H7 (cell line): ENCODE data around the gene LRRN4. TPM values are rescaled to one million over a fixed set of nuclear protein-coding genes. Genes with fewer than 3 reads are reported as not detected.
A peak's percentile ranks its signal among the peaks of the same experiment; 100 is the strongest.

Source experiments
- DNase-seq: peaks from one replicate; pipeline ENCODE4 v3.0.0; 2012
- H3K27me3 ChIP-seq: 2 replicates; pipeline ENCODE4 v1.6.0; 2011; ENCODE audit warnings: mild to moderate bottlenecking, low read length; ENCODE audit not compliant: control insufficient read depth, insufficient read depth
- H3K36me3 ChIP-seq: replicated peaks from 2 replicates; pipeline ENCODE4 v1.5.1; 2011; ENCODE audit warnings: low read length; ENCODE audit not compliant: control insufficient read depth, insufficient read depth
- H3K4me3 ChIP-seq: 2 replicates; pipeline ENCODE4 v1.5.1; 2011; ENCODE audit warnings: low read depth, mild to moderate bottlenecking, control low read depth, low read length, moderate library complexity; ENCODE audit not compliant: insufficient read depth
- total RNA-seq: library from RNA; depleted of rRNA; stranded (reverse); fragments of >200 nt; shearing (Covaris generic); gene quantifications from 2 replicates; pipeline ENCODE4 v1.2.3, GENCODE V29; 2014

LRRN4 gene
- total RNA-seq, 1 experiment from 2014 or later = 0.76 TPM

- H3K4me3 ChIP-seq = peak overlapping the region; percentile 49
- no peak for DNase-seq
- H3K27me3 ChIP-seq = peaks cover 35% of the 10 kb centered on the region
- no peaks in the 10 kb centered on the region for H3K36me3 ChIP-seq
Measured at GRCh38 chr20:6053064-6053775, 640 bp downstream of the LRRN4 start.

DNA sequence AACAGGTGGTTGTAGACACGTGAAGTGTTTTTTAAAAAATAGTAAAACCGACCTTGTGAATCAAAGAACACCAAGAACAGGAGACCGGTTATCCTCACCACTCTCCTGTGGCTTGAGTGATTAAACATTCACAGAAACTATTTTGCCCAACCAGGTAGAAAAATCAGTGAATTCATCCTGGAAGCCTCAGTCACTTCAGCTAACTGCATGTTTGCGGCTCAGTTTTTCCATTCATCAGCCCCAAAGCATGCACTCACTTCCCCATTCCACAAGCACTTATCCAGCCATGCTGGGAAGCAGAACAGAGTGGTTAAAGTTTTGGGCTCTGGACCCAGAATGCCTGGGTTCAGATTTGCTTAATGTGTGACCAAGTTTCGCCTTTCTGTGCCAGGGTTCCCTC is 2.4 kb downstream of the LRRN4 start:
- peak; percentile 46 for DNase-seq
- H3K4me3 ChIP-seq = peak overlapping the region; percentile 49
- no peaks in the 10 kb centered on the region for H3K36me3 ChIP-seq
- peaks cover 35% of the 10 kb centered on the region for H3K27me3 ChIP-seq

DNA sequence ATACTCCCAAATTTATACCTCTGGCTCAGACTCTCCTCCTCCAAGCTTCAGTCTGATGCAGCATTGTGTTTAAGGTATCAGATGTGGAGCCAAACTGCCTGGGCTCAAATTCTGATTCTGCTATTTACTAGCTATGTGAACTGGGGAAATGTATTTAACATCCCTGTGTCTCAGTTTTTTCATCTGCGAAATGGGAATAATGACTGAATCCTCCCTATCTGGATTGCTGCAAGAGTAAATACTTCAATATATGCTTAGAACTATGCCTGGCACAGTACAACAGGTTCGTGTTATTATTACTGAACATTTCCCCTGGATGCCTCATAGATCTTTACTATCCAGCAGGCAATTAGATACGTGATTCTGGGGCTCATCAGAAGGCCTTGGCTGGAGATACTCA is 5.5 kb downstream of the LRRN4 start:
- peaks cover 29% of the 10 kb centered on the region for H3K27me3 ChIP-seq
- no peak overlapping the region for H3K4me3 ChIP-seq
- no peak for DNase-seq
- no peaks in the 10 kb centered on the region for H3K36me3 ChIP-seq

DNA sequence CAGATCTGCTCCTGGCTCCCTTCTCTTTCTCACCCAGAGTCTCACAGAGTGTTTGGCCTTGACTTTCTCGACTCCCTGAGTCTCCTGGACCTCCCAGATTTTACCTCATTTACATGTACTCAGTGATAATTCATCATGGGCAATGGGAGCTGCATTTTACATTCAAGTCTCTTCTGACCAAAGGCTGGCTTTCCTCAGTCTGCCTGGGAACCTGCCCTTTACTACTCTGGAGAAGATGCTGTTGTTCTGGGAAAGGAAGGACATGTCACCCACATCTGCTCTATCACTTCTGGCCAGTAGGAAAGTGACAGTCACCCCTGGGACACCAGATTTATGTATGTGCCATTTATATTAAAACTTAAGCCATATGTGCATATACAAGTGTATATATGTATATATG is 7.4 kb downstream of the LRRN4 start:
- H3K36me3 ChIP-seq = no peaks in the 10 kb centered on the region; the same call in 1 of the 2 replicates
- DNase-seq = no peak

GRCh38 chr20:6045566-6045965 is 8.3 kb downstream of the LRRN4 start:
- no peak for DNase-seq
- Histone ChIP-seq H3K27me3 (peaks cover 1% of the 10 kb centered on the region), H3K4me3 (no peak overlapping the region), H3K36me3 (peaks cover 1% of the 10 kb centered on the region)

More for the DNA sequence above, 7.4 kb downstream of the LRRN4 start:
- Histone ChIP-seq H3K27me3 (peaks cover 10% of the 10 kb centered on the region), H3K4me3 (no peak overlapping the region)

DNA sequence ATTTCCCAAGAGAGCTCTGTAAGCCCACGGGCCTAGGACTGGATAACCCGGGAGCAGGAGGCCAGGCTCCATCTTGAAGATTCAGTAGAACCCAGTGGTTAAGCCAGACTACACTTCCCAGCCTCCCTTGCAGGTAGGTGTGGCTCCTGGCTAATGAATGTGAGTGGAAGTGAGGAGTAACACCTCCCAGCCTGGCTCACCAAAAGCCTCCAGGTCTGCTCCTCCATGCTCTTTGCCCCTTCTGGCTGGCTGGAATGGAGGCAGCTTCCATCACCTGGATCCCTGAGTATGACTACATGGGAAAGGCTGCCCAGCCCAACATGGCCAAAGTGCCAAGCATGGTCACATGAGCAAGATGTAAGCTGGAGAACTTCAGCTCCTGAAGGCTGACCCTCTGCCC is 9.7 kb downstream of the LRRN4 start:
- DNase-seq = peak; percentile 58
- Histone ChIP-seq H3K36me3 (peaks cover 1% of the 10 kb centered on the region), H3K27me3 (no peaks in the 10 kb centered on the region; the same call in 1 of the 2 replicates), H3K4me3 (no peak overlapping the region)

GRCh38 chr20:6041808-6042265 is 12.0 kb downstream of the LRRN4 start:
- no peaks in the 10 kb centered on the region for H3K27me3 ChIP-seq
- H3K36me3 ChIP-seq = peaks cover 1% of the 10 kb centered on the region
- no peak overlapping the region for H3K4me3 ChIP-seq
- DNase-seq = peak; percentile 36

GRCh38 chr20:6040958-6041807 is 12.7 kb downstream of the LRRN4 start:
- no peaks in the 10 kb centered on the region for H3K27me3 ChIP-seq
- H3K4me3 ChIP-seq = no peak overlapping the region
- H3K36me3 ChIP-seq = peaks cover 3% of the 10 kb centered on the region
- peak; percentile 32 for DNase-seq

DNA sequence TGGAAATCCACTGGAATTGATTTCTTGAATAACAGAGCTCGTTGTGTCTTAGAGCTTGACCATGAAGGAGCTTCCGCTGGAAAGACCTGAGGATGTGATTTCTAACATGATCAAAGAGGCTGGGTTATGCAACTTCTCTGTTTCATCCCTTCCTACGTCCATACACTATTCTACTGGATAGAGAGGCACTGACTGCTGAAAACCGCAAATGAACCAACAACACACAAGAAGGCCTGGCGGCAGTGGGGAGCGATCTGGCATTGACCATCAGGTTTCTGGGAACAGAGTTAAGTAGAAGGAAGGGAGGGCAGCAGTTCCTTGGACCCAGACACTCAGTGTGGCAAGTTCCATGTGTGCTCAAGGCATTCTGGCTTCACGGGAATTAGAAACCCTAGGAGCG is 13.3 kb downstream of the LRRN4 start:
- DNase-seq = no peak
- Histone ChIP-seq H3K36me3 (peaks cover 3% of the 10 kb centered on the region), H3K4me3 (no peak overlapping the region), H3K27me3 (no peaks in the 10 kb centered on the region)

DNA sequence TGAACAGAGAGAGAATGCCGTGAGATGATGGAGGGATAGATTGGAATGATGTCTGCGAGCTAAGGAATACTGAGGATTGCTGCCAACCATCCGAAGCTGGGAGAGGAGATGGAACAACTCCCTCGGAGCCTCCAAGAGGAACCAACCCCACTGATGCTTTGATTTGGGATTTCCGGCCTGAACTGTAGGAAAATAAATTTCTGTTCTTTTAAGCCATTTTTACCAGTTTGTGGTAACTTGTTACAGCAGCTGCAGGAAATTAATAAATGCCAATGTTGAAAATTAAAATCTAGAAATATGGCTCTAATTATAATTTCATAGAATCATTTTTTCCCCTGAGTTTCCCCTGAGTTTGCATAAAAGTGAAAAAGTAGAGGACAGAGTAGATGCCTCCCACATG is 14.1 kb downstream of the LRRN4 start:
- no peak for DNase-seq
- Histone ChIP-seq H3K36me3 (peaks cover 4% of the 10 kb centered on the region), H3K27me3 (no peaks in the 10 kb centered on the region), H3K4me3 (no peak overlapping the region)

DNA sequence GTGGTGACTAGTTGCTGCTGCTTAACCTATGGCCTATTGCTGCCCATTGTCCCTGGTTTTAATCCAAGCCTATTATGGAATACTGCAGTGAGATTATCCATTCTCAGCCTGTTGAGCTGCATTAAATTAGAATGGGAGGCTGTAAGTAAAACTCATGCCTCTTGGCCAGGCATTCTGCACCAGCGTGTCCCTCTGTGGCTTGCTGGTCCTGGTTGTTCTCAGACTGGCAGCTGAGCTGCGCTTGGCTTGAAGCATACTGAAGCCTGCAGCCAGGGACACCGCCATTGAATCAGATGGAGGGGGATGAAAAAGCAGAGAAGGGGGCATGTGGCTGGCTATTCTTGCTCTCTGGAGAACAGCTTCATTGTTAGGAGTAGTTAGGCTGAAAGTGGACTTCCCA is 15.6 kb downstream of the LRRN4 start:
- H3K27me3 ChIP-seq = no peaks in the 10 kb centered on the region
- DNase-seq = no peak
- peaks cover 8% of the 10 kb centered on the region for H3K36me3 ChIP-seq
- H3K4me3 ChIP-seq = no peak overlapping the region

GRCh38 chr20:6037082-6037481 is 16.8 kb downstream of the LRRN4 start:
- Histone ChIP-seq H3K4me3 (no peak overlapping the region), H3K36me3 (peaks cover 8% of the 10 kb centered on the region), H3K27me3 (no peaks in the 10 kb centered on the region)
- no peak for DNase-seq

DNA sequence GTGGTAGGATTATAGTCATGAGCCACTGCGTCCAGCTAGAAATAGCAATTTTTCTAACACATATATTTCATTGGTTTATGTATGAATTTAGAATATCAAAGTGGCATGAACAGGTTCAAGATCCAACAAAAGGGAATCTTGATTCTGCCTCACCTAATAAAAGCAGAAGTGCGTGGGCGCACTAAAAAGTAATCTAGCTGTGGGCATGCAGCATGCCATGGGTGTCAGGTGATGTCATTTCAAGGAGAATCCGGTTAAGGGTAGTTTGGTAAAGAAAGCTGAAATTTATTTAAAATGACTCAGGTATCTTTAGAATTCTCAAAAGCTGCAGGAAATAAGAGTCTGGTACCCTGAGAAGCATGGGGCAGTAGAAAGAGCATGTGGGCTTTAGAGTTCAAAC is 17.6 kb downstream of the LRRN4 start:
- DNase-seq = no peak
- H3K36me3 ChIP-seq = peaks cover 8% of the 10 kb centered on the region
- no peaks in the 10 kb centered on the region for H3K27me3 ChIP-seq
- no peak overlapping the region for H3K4me3 ChIP-seq

DNA sequence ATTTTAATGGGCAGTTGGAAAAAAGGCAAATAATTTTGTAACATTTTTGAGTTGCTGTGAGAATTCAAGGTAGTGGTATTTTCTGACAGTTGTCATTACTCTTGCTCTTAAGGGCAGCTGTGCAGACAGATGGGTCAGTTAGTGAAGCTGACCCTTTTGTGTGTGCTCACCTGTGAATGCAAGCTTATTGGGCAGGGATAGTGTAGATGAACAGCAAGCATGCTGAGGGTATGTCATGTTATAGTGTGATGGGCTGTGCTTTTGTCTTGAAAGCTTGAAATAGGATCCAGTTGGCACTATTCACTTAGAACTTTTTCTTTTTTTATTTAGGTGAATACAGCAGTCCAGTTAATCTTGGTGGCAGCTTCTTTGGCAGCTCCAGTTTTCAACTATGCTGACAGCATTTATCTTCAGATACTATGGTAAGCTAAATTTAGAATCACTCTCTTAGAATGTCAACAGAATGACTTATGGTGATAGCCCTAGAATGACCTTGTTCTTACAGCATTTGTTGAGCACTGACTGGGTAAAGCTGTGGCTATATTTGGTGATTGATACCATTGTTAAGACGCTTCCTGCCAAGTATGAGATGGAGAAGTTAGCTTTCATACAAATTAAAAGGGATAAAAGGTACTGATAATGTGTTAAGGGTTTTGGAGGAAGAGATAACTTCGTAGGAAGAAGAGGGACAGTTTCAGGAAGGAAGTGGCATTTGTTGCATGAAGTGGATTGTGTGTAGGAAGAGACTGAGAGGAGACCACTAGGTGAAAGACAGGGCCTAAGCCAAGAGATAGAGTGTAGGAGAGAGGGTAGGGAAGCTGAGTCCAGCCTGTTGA is 19.5 kb downstream of the LRRN4 start:
- no peak overlapping the region for H3K4me3 ChIP-seq
- peaks cover 7% of the 10 kb centered on the region for H3K36me3 ChIP-seq
- DNase-seq = no peak
- H3K27me3 ChIP-seq = no peaks in the 10 kb centered on the region
